ENCODE measurements around the gene SH3BP5. TPM values are rescaled to one million over a fixed set of nuclear protein-coding genes. Genes with fewer than 3 reads are reported as not detected.

SH3BP5 gene
- total and polyA plus RNA-seq, 9 donors, result 80.4 to 205 (median 142) TPM

DNA sequence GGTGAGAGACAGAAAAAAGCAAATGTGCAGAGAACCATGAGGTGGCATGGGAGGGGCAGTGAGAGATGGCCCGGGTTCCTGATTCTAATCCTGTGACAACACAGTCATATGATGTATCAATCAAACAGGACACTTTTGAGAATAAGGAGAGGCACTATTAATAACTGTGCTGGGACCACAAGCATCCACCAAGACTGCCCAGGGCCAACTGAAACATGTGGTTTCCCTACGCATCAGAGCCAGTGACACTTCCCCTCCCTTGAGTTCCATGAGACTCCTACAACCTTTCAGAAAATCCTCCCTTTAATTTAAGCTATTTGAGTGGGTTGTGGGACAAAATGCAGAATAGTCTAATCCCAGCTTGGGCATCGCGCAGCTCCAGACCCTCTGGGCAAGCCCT is 17.4 kb downstream of the SH3BP5 start:
- DNase-seq, result no peak
- Histone ChIP-seq H3K9me3 (no peaks in the 10 kb centered on the region), H3K4me3 (no peak overlapping the region), H3K4me1 (ENCODE audit: insufficient read depth) (peaks cover 26% of the 10 kb centered on the region), H3K27ac (peak overlapping the region in 1 of 2 donors; percentile 4), H3K36me3 (no peaks in the 10 kb centered on the region), H3K27me3 (no peaks in the 10 kb centered on the region)
- no peak for TF ChIP-seq POLR2A (IDR thresholded peaks at IDR 0.05)
- no peak for TF ChIP-seq EP300 (IDR thresholded peaks at IDR 0.05)
- TF ChIP-seq, protein P1, sequence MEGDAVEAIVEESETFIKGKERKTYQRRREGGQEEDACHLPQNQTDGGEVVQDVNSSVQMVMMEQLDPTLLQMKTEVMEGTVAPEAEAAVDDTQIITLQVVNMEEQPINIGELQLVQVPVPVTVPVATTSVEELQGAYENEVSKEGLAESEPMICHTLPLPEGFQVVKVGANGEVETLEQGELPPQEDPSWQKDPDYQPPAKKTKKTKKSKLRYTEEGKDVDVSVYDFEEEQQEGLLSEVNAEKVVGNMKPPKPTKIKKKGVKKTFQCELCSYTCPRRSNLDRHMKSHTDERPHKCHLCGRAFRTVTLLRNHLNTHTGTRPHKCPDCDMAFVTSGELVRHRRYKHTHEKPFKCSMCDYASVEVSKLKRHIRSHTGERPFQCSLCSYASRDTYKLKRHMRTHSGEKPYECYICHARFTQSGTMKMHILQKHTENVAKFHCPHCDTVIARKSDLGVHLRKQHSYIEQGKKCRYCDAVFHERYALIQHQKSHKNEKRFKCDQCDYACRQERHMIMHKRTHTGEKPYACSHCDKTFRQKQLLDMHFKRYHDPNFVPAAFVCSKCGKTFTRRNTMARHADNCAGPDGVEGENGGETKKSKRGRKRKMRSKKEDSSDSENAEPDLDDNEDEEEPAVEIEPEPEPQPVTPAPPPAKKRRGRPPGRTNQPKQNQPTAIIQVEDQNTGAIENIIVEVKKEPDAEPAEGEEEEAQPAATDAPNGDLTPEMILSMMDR (IDR thresholded peaks at IDR 0.05), result no peak
- intact Hi-C loops (cut with DNase I), result no loop called here
- 71 to 85% (median 71%) methylated on average over 4 of the region's 4 CpGs for WGBS, 3 donors

- no peak for DNase-seq
- no peak overlapping the region for H3K27ac ChIP-seq
- TF ChIP-seq POLR2A (IDR thresholded peaks at IDR 0.05), result no peak
- TF ChIP-seq, protein P1 (IDR thresholded peaks at IDR 0.05), result no peak
- no peak for TF ChIP-seq EP300 (IDR thresholded peaks at IDR 0.05)
Observed at GRCh38 chr3:15314276-15314675, 18.1 kb downstream of the SH3BP5 start.

DNA sequence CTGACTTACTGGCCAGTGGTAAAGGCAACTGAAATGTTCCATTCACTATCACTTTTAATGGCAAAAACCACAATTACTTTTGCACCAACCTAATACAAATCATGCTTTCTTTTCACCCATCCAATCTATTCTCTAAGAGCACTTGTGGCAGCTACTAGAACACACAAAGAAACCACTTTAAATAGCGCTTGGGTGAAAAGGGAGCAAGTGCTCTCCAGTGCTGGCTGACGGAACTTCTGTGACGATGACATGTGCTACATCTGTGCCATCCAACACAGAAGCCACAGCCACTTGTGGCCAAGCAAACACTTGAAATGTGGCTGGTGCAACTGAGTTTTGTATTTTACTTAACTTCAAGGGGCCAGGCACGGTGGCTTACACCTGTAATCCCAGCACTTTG is 18.9 kb downstream of the SH3BP5 start:
- 94 to 97% (median 95%) methylated on average over 4 of the region's 4 CpGs for WGBS, 3 donors
- Histone ChIP-seq H3K36me3 (no peaks in the 10 kb centered on the region), H3K9me3 (no peaks in the 10 kb centered on the region), H3K27ac (no peak overlapping the region), H3K27me3 (no peaks in the 10 kb centered on the region), H3K4me3 (no peak overlapping the region), H3K4me1 (ENCODE audit: insufficient read depth) (peaks cover 22% of the 10 kb centered on the region)
- no peak for DNase-seq
- intact Hi-C loops (cut with DNase I), result no loop called here
- TF ChIP-seq POLR2A (IDR thresholded peaks at IDR 0.05) (no peak), EP300 (IDR thresholded peaks at IDR 0.05) (no peak)
- TF ChIP-seq, protein P1 (IDR thresholded peaks at IDR 0.05), result no peak

More at GRCh38 chr3:15314276-15314675, 18.1 kb downstream of the SH3BP5 start:
- intact Hi-C loops (cut with DNase I), result no loop called here
- 90 to 96% (median 93%) methylated on average over 1 of the region's 1 CpG for WGBS, 3 donors
- H3K36me3 ChIP-seq, result no peaks in the 10 kb centered on the region
- H3K9me3 ChIP-seq, result no peaks in the 10 kb centered on the region
- no peaks in the 10 kb centered on the region for H3K27me3 ChIP-seq
- peaks cover 27% of the 10 kb centered on the region for H3K4me1 ChIP-seq (ENCODE audit: insufficient read depth)
- H3K4me3 ChIP-seq, result no peak overlapping the region

GRCh38 chr3:15312550-15312949 is 19.8 kb downstream of the SH3BP5 start:
- TF ChIP-seq EP300 (IDR thresholded peaks at IDR 0.05), result no peak
- TF ChIP-seq POLR2A (IDR thresholded peaks at IDR 0.05), result no peak
- TF ChIP-seq, protein P1 (IDR thresholded peaks at IDR 0.05), result no peak
- Histone ChIP-seq H3K4me3 (no peak overlapping the region), H3K27me3 (no peaks in the 10 kb centered on the region), H3K27ac (no peak overlapping the region), H3K4me1 (ENCODE audit: insufficient read depth) (peaks cover 22% of the 10 kb centered on the region), H3K9me3 (no peaks in the 10 kb centered on the region), H3K36me3 (no peaks in the 10 kb centered on the region)
- WGBS, 3 donors, result 45 to 95% (median 76%) methylated on average over 2 of the region's 2 CpGs
- no peak for DNase-seq
- intact Hi-C loops (cut with DNase I), result no loop called here
